Transverse colon (tissue), 4 donors: ENCODE results near the gene MTMR3. TPM values are rescaled to one million over a fixed set of nuclear protein-coding genes. Genes with fewer than 3 reads are reported as not detected.

Experiments
- DNase-seq: peaks from one replicate; pipeline ENCODE4 v3.0.0-alpha.2; 2019
- H3K27ac ChIP-seq, 4 donors: fragments of 200-600 bp; sonication (generic); 2 replicates each; pipeline ENCODE4 v1.5.1; 2016 to 2018; ENCODE audit warnings: inconsistent platforms in 4 of 4
- H3K27me3 ChIP-seq: fragments of 200-600 bp; sonication (generic); 2 replicates; pipeline ENCODE4 v1.5.1; 2017; ENCODE audit warnings: inconsistent platforms
- H3K36me3 ChIP-seq, 4 donors: fragments of 200-600 bp; sonication (generic); 2 replicates each; pipeline ENCODE4 v1.5.1; 2017 to 2019; ENCODE audit warnings: inconsistent platforms in 4 of 4
- H3K4me1 ChIP-seq, 4 donors: fragments of 200-600 bp; sonication (generic); 2 replicates each; pipeline ENCODE4 v1.5.1; 2017 to 2020; ENCODE audit warnings: inconsistent platforms in 4 of 4
- H3K4me3 ChIP-seq, 4 donors: fragments of 200-600 bp; sonication (generic); 1 replicate in 1 of 4; 2 replicates in 3 of 4; pipeline versions ENCODE4 v1.5.1 to v1.6.1; 2017 to 2019; ENCODE audit warnings: inconsistent platforms in 4 of 4
- H3K9me3 ChIP-seq, 2 donors: fragments of 200-600 bp; sonication (generic); 2 replicates each; pipeline ENCODE4 v1.5.1; 2017 to 2019; ENCODE audit warnings: inconsistent platforms in 2 of 2
- CTCF ChIP-seq, 5 experiments: fragments of 200-600 bp in 3 of 5; fragments of 450-650 bp in 2 of 5; sonication (generic) in 3 of 5; IDR thresholded peaks; 1 replicate in 2 of 5; 2 replicates in 3 of 5; pipeline ENCODE4 v1.5.1; 2016 to 2017; ENCODE audit warnings: antibody characterized with exemption in 5 of 5, inconsistent platforms in 3 of 5, mild to moderate bottlenecking in 2 of 5, moderate library complexity in 1 of 5
- EP300 ChIP-seq: sonication (generic); formaldehyde crosslinking; IDR thresholded peaks from one replicate; pipeline ENCODE4 v1.6.1; 2017; ENCODE audit warnings: antibody characterized with exemption, low read depth
- POLR2A ChIP-seq: fragments of 450-650 bp; IDR thresholded peaks from one replicate; pipeline ENCODE4 v1.6.1; 2016; ENCODE audit warnings: antibody characterized with exemption, mild to moderate bottlenecking, moderate library complexity
- POLR2AphosphoS5 ChIP-seq, 3 donors: sonication (generic); formaldehyde crosslinking; IDR thresholded peaks; one replicate each; pipeline ENCODE4 v1.6.1; 2016; ENCODE audit warnings: antibody characterized with exemption in 3 of 3
- WGBS, 2 donors: methylation state at CpG; one replicate each; pipeline ENCODE4 v1.1.5; 2018; ENCODE audit warnings: low coverage in 1 of 2; 5-methylcytosine and 5-hydroxymethylcytosine counted together
- in situ Hi-C, 4 donors: fragments of 200-750 bp; cut with MboI; loops; one replicate each; pipeline versions ENCODE4 v1.15.0 to v1.15.1; 2017; ENCODE audit warnings: low sequenced_read_pairs in 3 of 4, low pct_ligation_motif_present in 1 of 4, low pct_unique_long_range_greater_than_20kb in 1 of 4
- intact Hi-C: fragments of 100-400 bp; cut with DNase I; formaldehyde crosslinking; loops from one replicate; pipeline ENCODE4 v1.15.1; 2023; ENCODE audit warnings: low total_unique reads
- total RNA-seq, 4 donors: library from RNA; depleted of rRNA; stranded (reverse); fragments of >200 nt; gene quantifications; one replicate each; pipeline ENCODE4 v1.1.0, GENCODE V29; 2016

Gene MTMR3
- total RNA-seq, 4 donors from 2014 or later = 52.5 to 92.7 (median 70.2) TPM

GRCh38 chr22:30009478-30009877 lies 126.5 kb downstream of the MTMR3 start:
- no peak overlapping the region for H3K27ac ChIP-seq
- peaks cover 0 to 64% (median 19%) of the 10 kb centered on the region in 4 donors for H3K36me3 ChIP-seq
- no peaks in the 10 kb centered on the region for H3K27me3 ChIP-seq
- intact Hi-C loops = loop anchor here (10.0 kb wide), 1 partner anchor 175 kb away; the partner anchor contains the start of gene ASCC2
- peaks cover 3 to 10% (median 6%) of the 10 kb centered on the region in 4 donors for H3K4me1 ChIP-seq
- TF ChIP-seq POLR2AphosphoS5 (IDR thresholded peaks at IDR 0.05) (no peak), POLR2A (no peak), CTCF (IDR thresholded peaks at IDR 0.05) (no peak), EP300 (no peak)
- DNase-seq = no peak
- in situ Hi-C loops = loop anchor here (10.0 to 25.0 kb wide), 4 partner anchors 172 to 372 kb away; partner anchors contain the start of gene ASCC2 (in 2 of the 4)
- H3K4me3 ChIP-seq = no peak overlapping the region
- no peaks in the 10 kb centered on the region for H3K9me3 ChIP-seq

DNA sequence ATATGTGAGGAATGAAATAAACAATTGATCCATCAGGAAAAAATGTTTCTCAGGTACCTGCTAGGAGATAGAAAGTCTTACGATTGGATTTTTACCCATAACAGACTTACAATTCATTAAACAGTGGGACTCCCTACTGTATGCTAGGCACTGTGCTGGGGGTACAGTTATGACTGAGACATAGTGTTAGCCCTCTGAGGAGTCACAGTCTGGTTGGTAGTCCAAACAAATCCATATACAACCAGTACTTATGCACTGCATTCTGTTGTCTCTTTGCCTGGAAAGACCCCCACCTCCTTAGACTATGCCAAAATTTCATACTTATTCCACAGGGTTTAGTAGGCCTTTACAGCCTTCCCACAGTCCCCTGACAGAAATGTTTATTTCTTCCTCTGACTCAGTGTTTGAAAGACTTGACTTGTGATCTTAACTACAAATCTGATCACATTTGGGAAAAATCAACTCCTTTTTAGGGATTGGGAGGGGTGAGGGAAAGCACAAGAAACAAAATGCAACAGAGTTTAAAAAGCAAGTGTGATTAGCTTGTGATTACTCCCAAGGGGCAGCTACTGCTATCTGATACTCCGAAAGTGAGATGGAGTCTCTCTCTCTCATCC lies 127.9 kb downstream of the MTMR3 start:
- peaks cover 0 to 64% (median 22%) of the 10 kb centered on the region in 4 donors for H3K36me3 ChIP-seq
- H3K4me1 ChIP-seq = no peaks in the 10 kb centered on the region
- no peaks in the 10 kb centered on the region for H3K27me3 ChIP-seq
- H3K27ac ChIP-seq = no peak overlapping the region
- DNase-seq = no peak
- WGBS, 2 donors = 73 to 90% methylated on average over 1 to 2 of the region's 2 CpGs
- no peak overlapping the region for H3K4me3 ChIP-seq
- H3K9me3 ChIP-seq = no peaks in the 10 kb centered on the region
- intact Hi-C loops = no loop called here
- in situ Hi-C loops = loop anchor here (25.0 kb wide), 3 partner anchors 174 to 374 kb away; partner anchors contain the start of gene ASCC2 (in 2 of the 4)
- TF ChIP-seq CTCF (IDR thresholded peaks at IDR 0.05) (no peak), POLR2A (no peak), EP300 (no peak), POLR2AphosphoS5 (IDR thresholded peaks at IDR 0.05) (no peak)

- H3K27ac ChIP-seq = no peak overlapping the region
- no peak overlapping the region for H3K4me3 ChIP-seq
- 76 to 100% methylated on average over 3 to 5 of the region's 5 CpGs for WGBS, 2 donors
- no peak for TF ChIP-seq EP300
- no peak for TF ChIP-seq CTCF (IDR thresholded peaks at IDR 0.05)
- TF ChIP-seq POLR2A = no peak
- TF ChIP-seq POLR2AphosphoS5 (IDR thresholded peaks at IDR 0.05) = no peak
- in situ Hi-C loops = loop anchor here (25.0 kb wide), 3 partner anchors 176 to 376 kb away; partner anchors contain the start of gene ASCC2 (in 2 of the 4)
- no peak for DNase-seq
- no peaks in the 10 kb centered on the region for H3K27me3 ChIP-seq
- no peaks in the 10 kb centered on the region for H3K9me3 ChIP-seq
- intact Hi-C loops = no loop called here
- H3K4me1 ChIP-seq = no peaks in the 10 kb centered on the region
- H3K36me3 ChIP-seq = peaks cover 0 to 58% (median 17%) of the 10 kb centered on the region in 4 donors
These were observed 130.2 kb downstream of the MTMR3 start for GRCh38 chr22:30013201-30013600.

DNA sequence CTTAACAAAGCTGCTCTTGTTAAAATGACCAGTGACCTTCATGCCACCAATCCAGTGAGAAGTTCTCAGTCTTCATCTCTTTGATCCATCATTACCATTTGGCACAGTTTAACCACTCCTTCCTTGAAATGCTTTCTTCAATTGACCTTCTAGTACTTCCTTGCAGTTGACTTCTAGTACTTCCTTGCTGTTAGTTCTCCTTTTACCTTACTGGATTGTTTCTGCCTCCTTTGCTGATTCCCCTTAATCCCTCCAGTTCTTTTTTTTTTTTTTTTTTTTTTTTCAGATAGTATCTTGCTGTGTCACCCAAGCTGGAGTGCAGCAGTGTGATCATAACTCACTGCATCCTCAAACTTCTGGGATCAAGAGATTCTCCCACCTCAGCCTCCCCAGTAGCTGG lies 131.3 kb downstream of the MTMR3 start:
- no peak for TF ChIP-seq CTCF (IDR thresholded peaks at IDR 0.05)
- TF ChIP-seq POLR2A = no peak
- no peak for TF ChIP-seq EP300
- in situ Hi-C loops = loop anchor here (25.0 kb wide), 3 partner anchors 177 to 377 kb away; partner anchors contain the start of gene ASCC2 (in 2 of the 4)
- peaks cover 0 to 49% (median 16%) of the 10 kb centered on the region in 4 donors for H3K36me3 ChIP-seq
- no peaks in the 10 kb centered on the region for H3K27me3 ChIP-seq
- no peak for DNase-seq
- intact Hi-C loops = no loop called here
- H3K27ac ChIP-seq = no peak overlapping the region
- no peaks in the 10 kb centered on the region for H3K9me3 ChIP-seq
- no peak overlapping the region for H3K4me3 ChIP-seq
- no peaks in the 10 kb centered on the region for H3K4me1 ChIP-seq
